ENCODE measurements around the gene MVP.
"Not testable (repeated sequence)": the region's sequence is repeated elsewhere in the genome, so short reads cannot be mapped to it uniquely, and the experiment has no call there.

Gene MVP

GRCh38 chr16:29843931-29844330, 23.7 kb downstream of the MVP start:
- no peak for DNase-seq (ENCODE audit: low read depth)

- DNase-seq (ENCODE audit: low read depth), result no peak
These were observed 24.5 kb downstream of the MVP start for GRCh38 chr16:29844575-29845331.

GRCh38 chr16:29845656-29846055, 25.4 kb downstream of the MVP start:
- DNase-seq (ENCODE audit: low read depth), result no peak

GRCh38 chr16:29848420-29849297, 28.4 kb downstream of the MVP start:
- DNase-seq (ENCODE audit: low read depth), result no peak

DNA sequence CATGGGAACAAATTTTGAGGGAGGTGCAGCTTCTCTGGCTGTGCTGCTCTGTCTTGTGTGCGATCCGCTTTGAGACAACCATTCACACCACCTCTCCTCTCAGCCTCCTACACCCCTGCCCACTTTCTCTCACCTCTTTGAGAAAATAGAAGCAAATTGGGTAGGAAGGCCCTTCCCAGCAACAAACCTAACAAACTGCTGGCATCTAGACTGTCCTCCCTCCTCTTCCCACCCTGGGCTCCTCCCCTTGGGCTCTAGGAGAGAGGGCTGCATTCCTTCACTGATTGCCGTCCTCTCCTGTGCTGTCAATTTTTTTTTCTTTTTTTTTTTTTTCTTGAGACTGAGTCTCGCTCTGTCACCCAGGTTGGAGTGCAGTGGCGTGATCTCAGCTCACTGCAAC, 29.2 kb downstream of the MVP start:
- no peak for DNase-seq (ENCODE audit: low read depth)

GRCh38 chr16:29850998-29851397, 30.7 kb downstream of the MVP start:
- no peak for DNase-seq (ENCODE audit: low read depth)

GRCh38 chr16:29852654-29853053, 32.4 kb downstream of the MVP start:
- no peak for DNase-seq (ENCODE audit: low read depth)

- no peak for DNase-seq (ENCODE audit: low read depth)
These were observed 34.3 kb downstream of the MVP start for GRCh38 chr16:29854520-29855100.

DNA sequence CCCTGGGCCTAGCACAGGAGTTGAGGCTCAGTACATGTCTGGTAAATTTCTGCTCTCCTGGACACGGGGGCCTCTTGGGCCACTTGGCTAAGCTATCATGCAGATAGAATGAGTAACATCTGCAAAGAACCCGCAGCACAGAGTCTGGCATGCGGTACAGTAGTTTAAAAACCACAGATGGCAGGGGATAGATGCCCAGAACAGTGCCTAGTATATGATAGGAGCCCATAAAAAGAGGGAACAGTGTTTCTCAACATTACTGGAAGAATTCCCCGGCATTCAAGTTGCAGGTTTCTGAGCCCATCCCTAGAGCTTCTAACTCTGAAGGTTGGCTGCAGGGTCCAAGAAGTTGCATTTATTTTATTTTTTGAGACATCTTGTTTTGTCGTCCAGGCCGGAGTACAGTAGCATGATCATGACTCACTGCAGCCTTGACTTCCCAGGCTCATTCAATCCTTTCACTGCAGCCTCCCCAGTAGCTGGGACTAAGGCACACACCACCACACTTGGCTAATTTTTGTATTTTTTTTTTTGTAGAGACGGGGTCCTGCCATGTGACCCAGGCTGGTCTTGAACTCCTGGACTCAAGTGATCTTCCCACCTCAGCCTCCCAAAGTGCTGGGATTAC, 37.0 kb downstream of the MVP start:
- DNase-seq (ENCODE audit: low read depth), result peak; percentile 25

GRCh38 chr16:29858149-29858849, 38.0 kb downstream of the MVP start:
- DNase-seq (ENCODE audit: low read depth), result no peak

GRCh38 chr16:29858974-29859373, 38.7 kb downstream of the MVP start:
- DNase-seq (ENCODE audit: low read depth), result no peak

DNA sequence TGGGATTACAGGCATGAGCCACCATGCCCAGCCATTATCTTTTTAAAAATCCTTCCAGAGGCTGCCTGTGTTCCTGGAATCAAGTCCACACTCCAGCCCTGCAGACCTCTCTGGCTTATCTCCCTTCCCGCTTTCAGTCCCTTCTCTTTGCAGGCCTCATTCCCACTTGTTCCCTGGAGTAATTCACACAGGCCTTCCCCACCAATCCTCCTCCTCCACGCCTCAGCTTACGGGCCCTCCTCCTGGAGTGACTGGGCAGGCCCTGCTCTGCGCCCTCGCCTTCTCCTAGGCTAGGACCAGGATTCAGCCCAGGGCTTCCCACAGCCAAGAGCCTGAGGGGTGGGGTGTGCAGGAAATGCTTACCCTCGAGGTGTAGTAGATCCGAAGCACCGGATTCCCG, 40.0 kb downstream of the MVP start:
- DNase-seq (ENCODE audit: low read depth), result no peak

- no peak for DNase-seq (ENCODE audit: low read depth)
These were observed 42.2 kb downstream of the MVP start for GRCh38 chr16:29862383-29862883.

DNA sequence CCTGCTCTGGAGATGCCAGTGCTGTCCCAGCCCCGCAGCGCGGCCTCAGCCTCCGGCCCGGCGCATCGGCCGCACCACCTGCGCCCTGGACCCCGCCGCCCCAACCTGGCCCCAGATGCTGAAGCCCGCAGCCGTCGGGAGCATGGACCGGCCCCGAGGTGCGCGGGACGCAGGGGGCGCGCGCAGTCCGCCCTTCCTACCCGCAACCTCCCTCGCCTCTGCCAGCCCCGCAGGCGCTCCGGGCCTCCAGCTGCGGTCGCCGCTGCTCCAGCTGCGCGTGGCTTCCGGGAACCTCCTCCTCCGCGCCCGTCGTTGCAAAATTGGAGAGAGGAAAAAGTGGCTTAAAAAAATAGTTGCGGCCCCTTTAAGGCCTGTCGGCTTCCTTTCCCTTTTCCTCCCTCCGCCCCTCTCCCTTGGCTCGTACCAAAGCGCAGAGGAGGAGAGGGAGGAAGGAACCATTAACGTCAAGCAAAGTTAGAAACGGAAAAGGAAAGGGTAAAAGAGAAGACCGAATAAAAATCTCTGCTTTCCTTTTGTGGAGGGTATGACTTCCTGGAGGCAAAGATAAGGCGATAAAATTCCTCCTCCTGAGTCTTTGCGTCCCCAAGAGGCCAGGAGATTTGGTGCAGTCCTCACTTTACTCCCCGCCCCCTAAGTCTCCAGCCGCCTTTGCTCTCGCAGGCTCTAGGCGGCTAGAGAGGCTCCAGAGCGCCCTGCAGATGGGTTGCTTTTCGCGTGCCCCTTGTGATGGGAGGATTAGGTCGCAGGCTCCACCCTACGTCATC, 42.8 kb downstream of the MVP start, which contains the start of gene CDIPT:
CDIPT (minus strand) TSS at position 343 of the 785 bp plus-strand sequence. CDS start 369 bp downstream, outside the sequence.
- peak; percentile 99 for DNase-seq (ENCODE audit: low read depth)

- DNase-seq (ENCODE audit: low read depth), result no peak
These were observed 43.4 kb downstream of the MVP start for GRCh38 chr16:29863669-29863984.

GRCh38 chr16:29864205-29864604, 43.9 kb downstream of the MVP start:
- DNase-seq (ENCODE audit: low read depth), result no peak

DNA sequence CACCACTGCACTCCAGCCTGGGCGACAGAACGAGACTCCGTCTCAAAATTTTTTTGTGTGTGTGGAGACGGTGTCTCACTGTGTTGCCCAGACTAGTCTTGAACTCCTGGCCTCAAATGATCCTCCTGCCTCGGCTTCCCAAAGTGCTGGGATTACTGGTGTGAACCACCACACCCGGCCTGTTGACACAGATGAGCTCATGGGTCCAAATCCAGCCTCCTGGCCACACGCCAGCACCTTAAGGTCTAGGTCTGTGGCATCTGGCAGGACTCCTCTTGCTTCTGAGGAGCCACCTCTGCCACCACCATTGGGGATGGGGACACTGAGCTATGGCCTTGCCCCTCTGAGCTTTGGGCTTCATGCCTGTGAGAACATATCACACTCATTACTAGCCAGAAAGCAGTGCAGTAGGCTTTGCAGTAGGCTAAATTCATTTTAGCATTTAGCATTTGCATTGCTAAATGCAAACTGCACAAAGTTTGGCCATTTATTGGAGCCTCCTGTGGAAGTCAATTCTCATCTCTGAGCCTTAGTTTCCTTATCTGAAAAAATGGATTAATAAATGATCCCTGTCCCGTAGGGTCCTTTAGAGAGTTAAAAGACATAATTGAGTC, 48.2 kb downstream of the MVP start:
- DNase-seq (ENCODE audit: low read depth), result no peak

DNA sequence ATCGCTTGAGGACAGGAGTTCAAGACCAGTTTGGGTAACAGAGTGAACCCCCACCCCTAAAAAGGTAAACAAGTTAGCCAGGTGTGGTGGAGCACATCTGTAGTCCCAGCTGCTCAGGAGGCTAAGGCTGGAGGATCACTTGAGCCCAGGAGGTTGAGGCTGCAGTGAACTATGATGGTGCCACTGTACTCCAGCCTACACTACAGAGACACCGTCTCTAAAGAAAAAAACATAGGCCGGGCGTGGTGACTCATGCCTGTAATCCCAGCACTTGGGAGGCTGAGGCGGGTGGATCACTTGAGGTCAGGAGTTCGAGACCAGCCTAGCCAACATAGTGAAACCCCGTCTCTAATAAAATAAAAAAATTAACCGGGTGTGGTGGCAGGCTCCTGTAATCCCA, 48.8 kb downstream of the MVP start:
- DNase-seq (ENCODE audit: low read depth), result not testable (repeated sequence)

DNA sequence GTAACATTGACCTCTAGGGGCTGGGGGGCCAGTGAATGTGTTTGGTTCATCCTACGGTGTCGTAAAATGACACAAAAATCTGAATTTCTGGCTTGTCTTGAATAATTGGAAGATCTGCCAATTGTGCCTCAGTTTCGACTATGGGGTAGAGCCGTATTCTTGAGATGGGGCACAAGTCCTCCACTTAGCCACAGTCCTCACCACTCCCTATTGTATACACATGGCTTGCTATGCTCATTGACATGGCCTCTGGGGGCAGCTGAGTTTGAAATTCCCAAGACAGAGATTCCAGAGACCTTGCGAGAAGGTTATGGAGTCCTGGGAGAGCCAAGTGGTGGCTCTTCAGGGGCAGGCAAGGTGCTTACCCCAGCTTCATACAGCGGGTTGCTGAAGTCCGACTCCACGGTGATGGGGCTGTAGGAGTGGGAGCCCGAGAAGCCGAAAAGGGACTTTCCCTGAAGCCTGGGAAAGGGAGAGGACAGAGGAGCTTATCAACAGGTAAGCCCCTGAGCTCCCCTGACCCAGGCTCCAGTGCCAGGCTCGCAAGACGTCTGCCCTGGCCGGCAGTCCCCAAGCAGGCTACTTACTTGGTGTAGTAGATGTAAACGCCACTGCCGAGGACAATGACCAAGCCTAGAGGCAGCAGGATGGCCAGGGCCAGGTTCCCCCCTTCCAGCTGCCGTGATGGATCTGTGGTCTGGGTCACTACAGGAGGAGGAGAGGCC, 51.7 kb downstream of the MVP start:
- DNase-seq (ENCODE audit: low read depth), result no peak

DNA sequence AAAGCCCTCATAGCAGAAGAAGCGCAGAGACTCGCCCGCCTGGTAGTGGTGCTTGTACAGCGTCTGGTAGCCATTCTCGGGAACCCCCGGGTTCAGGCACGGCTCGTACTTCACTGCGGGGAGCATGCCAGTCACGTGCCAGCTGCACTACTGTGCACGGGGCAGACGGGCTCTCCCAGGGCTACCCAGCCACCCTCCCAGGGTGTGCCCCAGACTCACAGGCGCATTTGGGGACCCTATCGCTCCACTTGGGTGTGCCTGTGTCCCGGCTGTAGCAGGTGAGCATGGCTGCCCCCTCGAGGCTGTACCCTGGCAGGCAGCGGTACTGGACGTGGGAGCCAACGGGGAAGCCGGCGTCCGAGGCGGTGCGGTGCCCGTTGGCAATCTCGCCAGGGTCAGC, 53.1 kb downstream of the MVP start:
- DNase-seq (ENCODE audit: low read depth), result no peak
